ENCODE results near the gene ZNF45.

- TF ChIP-seq CTCF (IDR thresholded peaks at IDR 0.05) (no peak), ELK1 (IDR thresholded peaks at IDR 0.05; ENCODE audit: low read depth, low read length) (no peak), EP300 (IDR thresholded peaks at IDR 0.05) (no peak), CBX2 (IDR thresholded peaks at IDR 0.05; ENCODE audit: borderline replicate concordance, low read depth) (no peak)
Observed at GRCh38 chr19:43940719-43941118, 5.6 kb upstream of the ZNF45 start.
